ENCODE measurements around the gene ST3GAL3.

ST3GAL3 gene

GRCh38 chr1:43800771-43801170, 93.4 kb downstream of the ST3GAL3 start:
- Histone ChIP-seq H3K36me3 (no peaks in the 10 kb centered on the region), H3K9me3 (no peaks in the 10 kb centered on the region), H3K27me3 (no peaks in the 10 kb centered on the region), H3K4me1 (no peaks in the 10 kb centered on the region), H3K4me3 (no peak overlapping the region), H3K27ac (no peak overlapping the region)
- intact Hi-C loops (cut with DNase I; ENCODE audit: low total_unique reads): no loop called here
- no peak for DNase-seq
- TF ChIP-seq CTCF (IDR thresholded peaks at IDR 0.05): no peak

- DNase-seq: no peak
- Histone ChIP-seq H3K4me3 (no peak overlapping the region), H3K36me3 (no peaks in the 10 kb centered on the region), H3K9me3 (no peaks in the 10 kb centered on the region), H3K27ac (no peak overlapping the region), H3K27me3 (no peaks in the 10 kb centered on the region), H3K4me1 (no peaks in the 10 kb centered on the region)
- no peak for TF ChIP-seq CTCF (IDR thresholded peaks at IDR 0.05)
- intact Hi-C loops (cut with DNase I; ENCODE audit: low total_unique reads): no loop called here
These were observed 93.9 kb downstream of the ST3GAL3 start for GRCh38 chr1:43801203-43801602.

- DNase-seq: no peak
- H3K4me3 ChIP-seq: no peak overlapping the region
- no peaks in the 10 kb centered on the region for H3K4me1 ChIP-seq
- no peaks in the 10 kb centered on the region for H3K9me3 ChIP-seq
- intact Hi-C loops (cut with DNase I; ENCODE audit: low total_unique reads): no loop called here
- no peaks in the 10 kb centered on the region for H3K27me3 ChIP-seq
- no peak overlapping the region for H3K27ac ChIP-seq
- peaks cover 0 to 5% (median 0%) of the 10 kb centered on the region in 3 donors for H3K36me3 ChIP-seq
- TF ChIP-seq CTCF (IDR thresholded peaks at IDR 0.05): no peak
These were observed 95.1 kb downstream of the ST3GAL3 start for GRCh38 chr1:43802356-43802980.

- Histone ChIP-seq H3K4me3 (no peak overlapping the region), H3K27ac (no peak overlapping the region), H3K27me3 (no peaks in the 10 kb centered on the region), H3K36me3 (peaks cover 0 to 5% (median 0%) of the 10 kb centered on the region in 3 donors), H3K9me3 (no peaks in the 10 kb centered on the region), H3K4me1 (no peaks in the 10 kb centered on the region)
- intact Hi-C loops (cut with DNase I; ENCODE audit: low total_unique reads): no loop called here
- TF ChIP-seq CTCF (IDR thresholded peaks at IDR 0.05): no peak
- DNase-seq: no peak
These were observed 95.8 kb downstream of the ST3GAL3 start for GRCh38 chr1:43803105-43803504.

- intact Hi-C loops (cut with DNase I; ENCODE audit: low total_unique reads): no loop called here
These were observed 96.3 kb downstream of the ST3GAL3 start for GRCh38 chr1:43803646-43804045.

More at GRCh38 chr1:43803646-43804045, 96.3 kb downstream of the ST3GAL3 start:
- H3K36me3 ChIP-seq: peaks cover 0 to 5% (median 0%) of the 10 kb centered on the region in 3 donors
- H3K4me3 ChIP-seq: no peak overlapping the region
- no peak for DNase-seq
- no peak for TF ChIP-seq CTCF (IDR thresholded peaks at IDR 0.05)
- H3K4me1 ChIP-seq: no peaks in the 10 kb centered on the region
- H3K27ac ChIP-seq: no peak overlapping the region
- no peaks in the 10 kb centered on the region for H3K9me3 ChIP-seq
- no peaks in the 10 kb centered on the region for H3K27me3 ChIP-seq

Measured in tibial artery (tissue), 4 donors.